ENCODE results near the gene UHMK1. TPM values are rescaled to one million over a fixed set of nuclear protein-coding genes. Genes with fewer than 3 reads are reported as not detected.
A peak's percentile ranks its signal among the peaks of the same experiment; 100 is the strongest.

Gene UHMK1
- total RNA-seq, 1 experiment from 2014 or later, result 62.2 TPM

DNA sequence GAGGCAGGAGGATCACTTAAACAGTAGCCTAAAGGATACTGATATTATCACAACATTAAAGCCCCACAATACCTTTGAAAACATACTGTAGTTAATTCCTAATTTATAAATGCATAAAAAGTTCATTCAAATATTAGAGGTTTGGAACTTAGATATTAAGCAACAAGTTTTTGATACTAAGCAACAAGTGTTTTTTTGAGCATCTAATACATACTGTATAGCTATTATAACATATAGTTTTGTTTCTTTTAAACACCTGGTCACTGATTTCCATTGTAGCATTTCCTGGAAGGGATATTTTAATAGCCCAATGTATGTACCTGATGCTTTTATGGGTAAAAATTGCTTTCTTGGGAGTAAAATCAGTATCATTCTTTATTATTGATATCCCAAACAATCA is 4.5 kb downstream of the UHMK1 start:
- ChIA-PET POLR2A (ENCODE audit: low non-redundant PET) (no interaction called here), CTCF (no interaction called here)
- TF ChIP-seq, protein P1, sequence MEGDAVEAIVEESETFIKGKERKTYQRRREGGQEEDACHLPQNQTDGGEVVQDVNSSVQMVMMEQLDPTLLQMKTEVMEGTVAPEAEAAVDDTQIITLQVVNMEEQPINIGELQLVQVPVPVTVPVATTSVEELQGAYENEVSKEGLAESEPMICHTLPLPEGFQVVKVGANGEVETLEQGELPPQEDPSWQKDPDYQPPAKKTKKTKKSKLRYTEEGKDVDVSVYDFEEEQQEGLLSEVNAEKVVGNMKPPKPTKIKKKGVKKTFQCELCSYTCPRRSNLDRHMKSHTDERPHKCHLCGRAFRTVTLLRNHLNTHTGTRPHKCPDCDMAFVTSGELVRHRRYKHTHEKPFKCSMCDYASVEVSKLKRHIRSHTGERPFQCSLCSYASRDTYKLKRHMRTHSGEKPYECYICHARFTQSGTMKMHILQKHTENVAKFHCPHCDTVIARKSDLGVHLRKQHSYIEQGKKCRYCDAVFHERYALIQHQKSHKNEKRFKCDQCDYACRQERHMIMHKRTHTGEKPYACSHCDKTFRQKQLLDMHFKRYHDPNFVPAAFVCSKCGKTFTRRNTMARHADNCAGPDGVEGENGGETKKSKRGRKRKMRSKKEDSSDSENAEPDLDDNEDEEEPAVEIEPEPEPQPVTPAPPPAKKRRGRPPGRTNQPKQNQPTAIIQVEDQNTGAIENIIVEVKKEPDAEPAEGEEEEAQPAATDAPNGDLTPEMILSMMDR (conservative IDR thresholded peaks at IDR 0.05; ENCODE audit: low read depth, low read length), result no peak

GRCh38 chr1:162502928-162503327 is 5.3 kb downstream of the UHMK1 start:
- H3K27ac ChIP-seq (ENCODE audit: low read depth, low read length, poor library complexity, severe bottlenecking), result peak overlapping the region; percentile 32
- peaks cover 72% of the 10 kb centered on the region for H3K36me3 ChIP-seq (ENCODE audit: insufficient read depth, low read length, poor library complexity, severe bottlenecking)

More for the DNA sequence above, 4.5 kb downstream of the UHMK1 start:
- H3K27me3 ChIP-seq (replicated peaks; ENCODE audit: insufficient read depth, low read depth, low read length, poor library complexity), result no peaks in the 10 kb centered on the region
- BruUV-seq (replicated peaks), result no TSS peak
- H3K4me3 ChIP-seq (ENCODE audit: low read depth, low read length, poor library complexity, severe bottlenecking), result no peak overlapping the region
- H3K27ac ChIP-seq (ENCODE audit: low read depth, low read length, poor library complexity, severe bottlenecking), result no peak overlapping the region
- DNase-seq (ENCODE audit: low spot score), result no peak
- intact Hi-C loops (cut with micrococcal nuclease; ENCODE audit: unreplicated experiment), result loop anchor here (10.0 kb wide), 1 partner anchor 207 kb away; no protein-coding TSS in a partner anchor
- no peaks in the 10 kb centered on the region for H3K9me3 ChIP-seq (ENCODE audit: low read depth, low read length, poor library complexity, severe bottlenecking)
- peaks cover 23% of the 10 kb centered on the region for H3K4me1 ChIP-seq (ENCODE audit: insufficient read depth, low read length, poor library complexity, severe bottlenecking)
- peaks cover 67% of the 10 kb centered on the region for H3K36me3 ChIP-seq (ENCODE audit: insufficient read depth, low read length, poor library complexity, severe bottlenecking)

GRCh38 chr1:162527314-162527713 is 29.7 kb downstream of the UHMK1 start:
- no TSS peak for BruUV-seq (replicated peaks)
- Histone ChIP-seq H3K4me1 (ENCODE audit: insufficient read depth, low read length, poor library complexity, severe bottlenecking) (peaks cover 10% of the 10 kb centered on the region), H3K27me3 (replicated peaks; ENCODE audit: insufficient read depth, low read depth, low read length, poor library complexity) (no peaks in the 10 kb centered on the region), H3K36me3 (ENCODE audit: insufficient read depth, low read length, poor library complexity, severe bottlenecking) (peaks cover 40% of the 10 kb centered on the region), H3K4me3 (ENCODE audit: low read depth, low read length, poor library complexity, severe bottlenecking) (no peak overlapping the region), H3K9me3 (ENCODE audit: low read depth, low read length, poor library complexity, severe bottlenecking) (no peaks in the 10 kb centered on the region), H3K27ac (ENCODE audit: low read depth, low read length, poor library complexity, severe bottlenecking) (no peak overlapping the region)
- TF ChIP-seq, protein P1 (conservative IDR thresholded peaks at IDR 0.05; ENCODE audit: low read depth, low read length), result no peak
- no peak for TF ChIP-seq EZH2 (IDR thresholded peaks at IDR 0.05; ENCODE audit: borderline replicate concordance, low read depth, low read length, poor library complexity, severe bottlenecking)
- POLR2A ChIA-PET (ENCODE audit: low non-redundant PET), result no interaction called here
- DNase-seq (ENCODE audit: low spot score), result no peak
- intact Hi-C loops (cut with micrococcal nuclease; ENCODE audit: unreplicated experiment), result no loop called here
- CTCF ChIA-PET, result no interaction called here

More at GRCh38 chr1:162502928-162503327, 5.3 kb downstream of the UHMK1 start:
- TF ChIP-seq, protein P1 (conservative IDR thresholded peaks at IDR 0.05; ENCODE audit: low read depth, low read length), result no peak
- no peak for TF ChIP-seq EZH2 (IDR thresholded peaks at IDR 0.05; ENCODE audit: borderline replicate concordance, low read depth, low read length, poor library complexity, severe bottlenecking)
- no TSS peak for BruUV-seq (replicated peaks)
- Histone ChIP-seq H3K9me3 (ENCODE audit: low read depth, low read length, poor library complexity, severe bottlenecking) (no peaks in the 10 kb centered on the region), H3K4me3 (ENCODE audit: low read depth, low read length, poor library complexity, severe bottlenecking) (no peak overlapping the region), H3K4me1 (ENCODE audit: insufficient read depth, low read length, poor library complexity, severe bottlenecking) (peaks cover 23% of the 10 kb centered on the region), H3K27me3 (replicated peaks; ENCODE audit: insufficient read depth, low read depth, low read length, poor library complexity) (no peaks in the 10 kb centered on the region)
- intact Hi-C loops (cut with micrococcal nuclease; ENCODE audit: unreplicated experiment), result loop anchor here (10.0 kb wide), 1 partner anchor 208 kb away; no protein-coding TSS in a partner anchor
- DNase-seq (ENCODE audit: low spot score), result no peak
- POLR2A ChIA-PET (ENCODE audit: low non-redundant PET), result no interaction called here
- CTCF ChIA-PET, result interaction anchor here (0.6 kb wide), 2 partner anchors 453 to 466 kb away, joined by 3 to 7 read pairs; no protein-coding TSS in a partner anchor

Measured in A673 (cell line).